ENCODE measurements around the gene MGAM2.

The MGAM2 gene

DNA sequence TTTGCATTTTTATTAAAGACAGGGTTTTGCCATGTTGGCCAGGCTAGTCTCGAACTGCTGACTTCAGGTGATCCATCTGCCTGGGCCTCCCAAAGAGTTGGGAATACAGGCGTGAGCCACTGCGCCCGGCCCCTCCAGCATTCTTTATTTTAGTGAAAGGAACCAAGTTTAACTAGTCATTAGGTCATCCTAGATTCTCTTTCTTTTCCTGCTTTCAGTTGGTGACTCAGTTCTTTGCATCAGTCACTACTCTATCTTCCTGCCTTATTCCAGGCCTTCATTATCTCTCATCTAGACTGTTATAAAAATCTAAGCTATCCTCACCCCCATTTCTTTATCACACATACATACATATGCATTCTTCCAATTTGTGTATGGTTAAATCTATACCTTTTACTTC lies 82.7 kb downstream of the MGAM2 start:
- no peak for DNase-seq
- no peaks in the 10 kb centered on the region for H3K9me3 Mint-ChIP-seq
- H3K36me3 Mint-ChIP-seq (ENCODE audit: low read depth), result no peaks in the 10 kb centered on the region
- no peak overlapping the region for H3K4me3 Mint-ChIP-seq
- TF ChIP-seq CTCF (IDR thresholded peaks at IDR 0.05), result no peak
- no peaks in the 10 kb centered on the region for H3K4me1 Mint-ChIP-seq
- no peak overlapping the region for H3K27ac Mint-ChIP-seq
- peaks cover 26% of the 10 kb centered on the region for H3K27me3 Mint-ChIP-seq (ENCODE audit: low read depth, poor library complexity)

- no peak overlapping the region for H3K4me3 Mint-ChIP-seq
- TF ChIP-seq CTCF (IDR thresholded peaks at IDR 0.05), result no peak
- no peak overlapping the region for H3K27ac Mint-ChIP-seq
- DNase-seq, result no peak
- H3K4me1 Mint-ChIP-seq, result no peaks in the 10 kb centered on the region
- H3K9me3 Mint-ChIP-seq, result no peaks in the 10 kb centered on the region
- no peaks in the 10 kb centered on the region for H3K36me3 Mint-ChIP-seq (ENCODE audit: low read depth)
- H3K27me3 Mint-ChIP-seq (ENCODE audit: low read depth, poor library complexity), result peaks cover 26% of the 10 kb centered on the region
Observed at GRCh38 chr7:142196066-142196840, 84.7 kb downstream of the MGAM2 start.

DNA sequence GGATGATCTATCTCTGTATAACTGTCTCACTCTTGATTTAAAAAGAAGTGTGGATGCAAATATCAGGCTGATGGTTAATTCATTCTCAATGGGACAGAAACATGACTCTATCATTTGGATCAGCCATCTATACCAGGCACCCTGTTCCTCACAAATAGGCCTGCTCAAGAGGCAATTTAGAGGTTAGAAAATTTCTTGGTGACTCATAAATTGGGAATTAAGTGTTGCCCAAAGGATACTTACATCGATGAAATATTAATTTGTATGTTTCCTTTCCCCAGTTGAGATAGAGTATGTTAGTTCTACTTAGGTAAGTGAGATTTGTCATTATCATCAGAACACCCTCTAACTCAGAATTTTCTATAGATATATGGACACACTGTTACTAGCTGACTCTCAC lies 88.7 kb downstream of the MGAM2 start:
- no peaks in the 10 kb centered on the region for H3K4me1 Mint-ChIP-seq
- H3K27ac Mint-ChIP-seq, result no peak overlapping the region
- DNase-seq, result no peak
- H3K36me3 Mint-ChIP-seq (ENCODE audit: low read depth), result no peaks in the 10 kb centered on the region
- H3K4me3 Mint-ChIP-seq, result no peak overlapping the region
- TF ChIP-seq CTCF (IDR thresholded peaks at IDR 0.05), result no peak
- H3K27me3 Mint-ChIP-seq (ENCODE audit: low read depth, poor library complexity), result peaks cover 12% of the 10 kb centered on the region
- no peaks in the 10 kb centered on the region for H3K9me3 Mint-ChIP-seq

DNA sequence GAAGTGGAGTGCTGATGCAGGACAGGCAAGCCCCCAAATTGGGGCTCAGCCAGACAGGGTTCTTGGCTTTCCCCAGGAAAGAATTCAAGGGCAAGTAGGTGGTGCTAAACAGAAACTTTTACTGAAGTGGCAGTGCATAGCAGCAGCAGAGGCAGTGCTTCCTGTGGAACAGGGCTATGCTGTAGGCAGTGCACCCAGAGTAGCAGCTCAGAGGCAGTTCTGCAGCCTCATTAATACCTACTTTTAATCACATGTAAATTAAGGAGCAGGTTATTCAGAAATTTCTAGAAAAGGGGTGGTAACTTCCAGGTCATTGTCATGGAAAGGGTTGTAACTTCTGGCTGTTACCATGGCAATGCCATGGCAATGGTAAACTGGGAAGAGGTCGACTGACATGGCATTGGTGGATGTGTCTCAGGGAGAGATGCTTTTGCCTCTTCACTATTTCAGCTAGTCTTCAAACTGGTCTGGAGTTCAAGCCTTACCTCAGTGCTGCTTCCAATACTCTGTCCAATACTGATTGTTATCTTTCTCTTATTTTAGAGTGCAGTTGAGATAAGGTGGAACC lies 117.1 kb downstream of the MGAM2 start:
- peaks cover 8% of the 10 kb centered on the region for H3K27me3 Mint-ChIP-seq (ENCODE audit: low read depth, poor library complexity)
- H3K4me1 Mint-ChIP-seq, result peaks cover 13% of the 10 kb centered on the region
- no peak for TF ChIP-seq CTCF (IDR thresholded peaks at IDR 0.05)
- no peak overlapping the region for H3K4me3 Mint-ChIP-seq
- no peak for DNase-seq
- no peak overlapping the region for H3K27ac Mint-ChIP-seq
- H3K36me3 Mint-ChIP-seq (ENCODE audit: low read depth), result no peaks in the 10 kb centered on the region
- no peaks in the 10 kb centered on the region for H3K9me3 Mint-ChIP-seq

DNA sequence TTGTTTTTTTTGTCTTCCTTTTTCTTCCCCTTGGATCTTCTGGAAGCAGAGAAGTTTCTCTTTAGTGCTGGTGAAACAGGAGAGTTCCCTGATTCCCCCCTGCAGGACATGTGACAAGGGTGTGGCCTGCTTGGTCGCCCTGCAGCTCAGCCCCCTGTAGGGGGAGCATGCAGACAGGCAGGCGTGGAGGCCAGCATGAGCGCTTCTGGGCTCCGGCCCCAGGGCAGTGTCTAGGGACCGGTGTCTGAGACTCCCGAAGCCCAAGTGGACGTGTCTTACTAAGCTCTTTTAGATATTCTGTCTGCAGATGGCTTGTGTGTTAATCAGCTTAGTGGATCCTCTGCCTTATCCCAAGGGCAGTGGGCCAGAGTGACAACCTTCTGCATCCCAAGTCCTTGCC lies 120.2 kb downstream of the MGAM2 start:
- H3K27ac Mint-ChIP-seq, result no peak overlapping the region

More for the DNA sequence above, 120.2 kb downstream of the MGAM2 start:
- peak; percentile 32 for TF ChIP-seq CTCF (IDR thresholded peaks at IDR 0.05)
- Mint-ChIP-seq H3K36me3 (ENCODE audit: low read depth) (no peaks in the 10 kb centered on the region), H3K4me1 (peaks cover 13% of the 10 kb centered on the region), H3K4me3 (no peak overlapping the region), H3K27me3 (ENCODE audit: low read depth, poor library complexity) (peaks cover 3% of the 10 kb centered on the region), H3K9me3 (no peaks in the 10 kb centered on the region)
- peak; percentile 45 for DNase-seq
